MCF 10A (cell line): ENCODE measurements around the gene SPATA16. TPM values are rescaled to one million over a fixed set of nuclear protein-coding genes. Genes with fewer than 3 reads are reported as not detected.

Experiments
- BruUV-seq: library from RNA; stranded (reverse); fragments of 400-500 nt; replicated peaks from 2 replicates; lab custom pipeline; 2021; lab: Mats Ljungman, UMichigan
- CTCF ChIA-PET: fragments of 300-600 bp; sonication (Branson Sonifier 250); formaldehyde crosslinking; extraction: SDS; loops from one replicate; lab custom pipeline; 2021; ENCODE audit warnings: antibody characterized with exemption, inconsistent platforms; lab: Yijun Ruan, JAX
- POLR2A ChIA-PET: fragments of 300-600, 350-650 bp; sonication (Branson Sonifier 250); formaldehyde crosslinking; extraction: SDS; loops from one replicate; lab custom pipeline; 2020; ENCODE audit warnings: antibody characterized with exemption, inconsistent platforms; lab: Yijun Ruan, JAX
- DNase-seq: peaks from one replicate; pipeline ENCODE4 v3.0.0-alpha.2; 2018; ENCODE audit not compliant: unreplicated experiment
- H3K27ac Mint-ChIP-seq: one replicate; pipeline ENCODE4 v1.8.0; 2022; ENCODE audit warnings: mild to moderate bottlenecking, low read depth, mixed read lengths; ENCODE audit not compliant: unreplicated experiment
- H3K27me3 Mint-ChIP-seq: one replicate; pipeline ENCODE4 v1.8.0; 2022; ENCODE audit warnings: mixed read lengths; ENCODE audit not compliant: insufficient read depth, unreplicated experiment
- H3K36me3 Mint-ChIP-seq: one replicate; pipeline ENCODE4 v1.8.0; 2022; ENCODE audit warnings: mild to moderate bottlenecking, moderate library complexity, mixed read lengths; ENCODE audit not compliant: insufficient read depth, unreplicated experiment
- H3K4me1 Mint-ChIP-seq: one replicate; pipeline ENCODE4 v1.8.0; 2022; ENCODE audit warnings: mixed read lengths; ENCODE audit not compliant: insufficient read depth, unreplicated experiment
- H3K4me3 Mint-ChIP-seq: one replicate; pipeline ENCODE4 v1.8.0; 2022; ENCODE audit warnings: mild to moderate bottlenecking, moderate library complexity, mixed read lengths; ENCODE audit not compliant: unreplicated experiment
- H3K9me3 Mint-ChIP-seq: one replicate; pipeline ENCODE4 v1.8.0; 2022; ENCODE audit warnings: mixed read lengths; ENCODE audit not compliant: unreplicated experiment
- CTCF ChIP-seq: fragments of 200-600 bp; IDR thresholded peaks from one replicate; pipeline ENCODE4 v1.8.0; 2022; ENCODE audit warnings: antibody characterized with exemption, mild to moderate bottlenecking; ENCODE audit not compliant: unreplicated experiment
- intact Hi-C: fragments of 100-400 bp; cut with micrococcal nuclease; formaldehyde crosslinking; loops from 2 replicates; pipeline ENCODE4 v1.14.1; 2022
- total RNA-seq: library from RNA; stranded (reverse); gene quantifications from 2 replicates; pipeline ENCODE4 v1.2.3, GENCODE V29; 2022

SPATA16 gene
- total RNA-seq, 1 experiment from 2014 or later: not detected

- no peak for DNase-seq
- Mint-ChIP-seq H3K27me3 (peaks cover 87% of the 10 kb centered on the region), H3K4me1 (no peaks in the 10 kb centered on the region), H3K36me3 (peaks cover 5% of the 10 kb centered on the region), H3K9me3 (no peaks in the 10 kb centered on the region), H3K27ac (no peak overlapping the region), H3K4me3 (no peak overlapping the region)
- intact Hi-C loops: no loop called here
- BruUV-seq: no TSS peak
- ChIA-PET CTCF (interaction anchor here (1.0 kb wide), 1 partner anchor 17 kb away, joined by 3 read pairs; no protein-coding TSS in a partner anchor), POLR2A (no interaction called here)
- no peak for TF ChIP-seq CTCF
Measured at GRCh38 chr3:173003956-173004355, 137.1 kb downstream of the SPATA16 start.

- no peak overlapping the region for H3K27ac Mint-ChIP-seq
- no peak for DNase-seq
- no peak overlapping the region for H3K4me3 Mint-ChIP-seq
- H3K4me1 Mint-ChIP-seq: no peaks in the 10 kb centered on the region
- CTCF ChIA-PET: interaction anchor here (1.0 kb wide), 1 partner anchor 16 kb away, joined by 3 read pairs; no protein-coding TSS in a partner anchor
- no peak for TF ChIP-seq CTCF
- no TSS peak for BruUV-seq
- POLR2A ChIA-PET: no interaction called here
- intact Hi-C loops: no loop called here
- H3K27me3 Mint-ChIP-seq: peaks cover 92% of the 10 kb centered on the region
- peaks cover 5% of the 10 kb centered on the region for H3K36me3 Mint-ChIP-seq
- no peaks in the 10 kb centered on the region for H3K9me3 Mint-ChIP-seq
Measured at GRCh38 chr3:173003471-173003870, 137.6 kb downstream of the SPATA16 start.

GRCh38 chr3:173001622-173002021, 139.4 kb downstream of the SPATA16 start:
- intact Hi-C loops: no loop called here
- DNase-seq: no peak
- Mint-ChIP-seq H3K27ac (no peak overlapping the region), H3K36me3 (peaks cover 5% of the 10 kb centered on the region), H3K9me3 (no peaks in the 10 kb centered on the region), H3K27me3 (peaks cover 98% of the 10 kb centered on the region), H3K4me1 (no peaks in the 10 kb centered on the region), H3K4me3 (no peak overlapping the region)
- no TSS peak for BruUV-seq
- ChIA-PET POLR2A (no interaction called here), CTCF (interaction anchor here (0.6 kb wide), 1 partner anchor 106 kb away, joined by 4 read pairs; no protein-coding TSS in a partner anchor)
- no peak for TF ChIP-seq CTCF

GRCh38 chr3:173000553-173000952, 140.5 kb downstream of the SPATA16 start:
- no peak overlapping the region for H3K4me3 Mint-ChIP-seq
- H3K9me3 Mint-ChIP-seq: no peaks in the 10 kb centered on the region
- peaks cover 5% of the 10 kb centered on the region for H3K36me3 Mint-ChIP-seq
- H3K27ac Mint-ChIP-seq: no peak overlapping the region
- ChIA-PET POLR2A (interaction anchor here (0.6 kb wide), 1 partner anchor 40 kb away, joined by 3 read pairs; no protein-coding TSS in a partner anchor), CTCF (no interaction called here)
- H3K27me3 Mint-ChIP-seq: peaks cover 98% of the 10 kb centered on the region
- TF ChIP-seq CTCF: no peak
- no peaks in the 10 kb centered on the region for H3K4me1 Mint-ChIP-seq
- intact Hi-C loops: no loop called here
- BruUV-seq: no TSS peak
- no peak for DNase-seq
